ENCODE measurements around the gene SAA4. TPM values are rescaled to one million over a fixed set of nuclear protein-coding genes. Genes with fewer than 3 reads are reported as not detected.
A peak's percentile ranks its signal among the peaks of the same experiment; 100 is the strongest.

The SAA4 gene
- total and polyA plus RNA-seq, 2 of the 8 experiments (the other 6 are each of a cell fraction or from before 2014, with no cell fraction given), result not detected

DNA sequence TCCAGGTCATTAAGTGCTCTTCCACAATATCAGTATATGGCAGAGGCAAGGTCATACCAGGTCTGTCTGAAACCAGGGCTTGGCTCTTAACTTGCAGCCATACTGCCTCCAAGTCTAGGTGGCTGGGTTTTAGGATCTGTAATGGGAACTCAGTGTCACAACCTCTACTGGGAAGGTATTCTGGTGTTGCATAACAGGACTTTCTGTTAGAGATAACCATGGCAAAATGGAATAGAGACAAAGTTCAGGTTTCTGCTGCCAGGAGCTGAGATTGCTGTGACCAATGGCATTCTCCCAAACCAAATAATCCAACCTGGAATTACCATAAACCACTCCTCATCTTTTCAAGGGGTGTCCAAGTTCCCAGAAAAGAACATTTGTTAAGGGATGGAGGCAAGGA is 22.7 kb upstream of the SAA4 start:
- no peaks in the 10 kb centered on the region for H3K79me2 ChIP-seq (ENCODE audit: control insufficient read depth in 1 of 2, insufficient read depth in 2 of 2, low read length in 2 of 2)
- no peak overlapping the region for H3K4ac ChIP-seq (replicated peaks; ENCODE audit: insufficient read length, low read depth, low read length)
- H3K23ac ChIP-seq (ENCODE audit: insufficient read length), result no peak overlapping the region
- H3K4me1 ChIP-seq (replicated peaks in 1 of 4; ENCODE audit: control insufficient read depth in 3 of 4, insufficient read depth in 4 of 4, low read length in 3 of 4), result no peaks in the 10 kb centered on the region
- ChIA-PET CTCF (ENCODE audit: partially characterized antibody) (interaction anchor here (0.8 to 2.2 kb wide), 3 partner anchors 13 to 18 kb away, joined by 4 to 11 read pairs (median 4); no protein-coding TSS in a partner anchor), POLR2A (ENCODE audit: partially characterized antibody) (no interaction called here)
- no peak overlapping the region for H3K56ac ChIP-seq (replicated peaks; ENCODE audit: insufficient read length, low read depth, low read length)
- H4K91ac ChIP-seq (replicated peaks; ENCODE audit: insufficient read length, low read length), result no peak overlapping the region
- H2BK15ac ChIP-seq (ENCODE audit: low read length), result no peak overlapping the region
- no peaks in the 10 kb centered on the region for H3K23me2 ChIP-seq (ENCODE audit: low read depth, low read length)
- no peaks in the 10 kb centered on the region for H3K36me3 ChIP-seq (ENCODE audit: control insufficient read depth in 2 of 4, insufficient read depth in 4 of 4, low read length in 3 of 4)
- no peak overlapping the region for H4K8ac ChIP-seq (ENCODE audit: extremely low read depth, insufficient read depth, low read length)
- no peak overlapping the region for H2BK12ac ChIP-seq (ENCODE audit: low read depth, low read length)
- no peak overlapping the region for H2BK120ac ChIP-seq (replicated peaks; ENCODE audit: low read depth, low read length)
- H4K5ac ChIP-seq (ENCODE audit: insufficient read length, low read depth, low read length), result no peak overlapping the region
- no peak overlapping the region for H3K14ac ChIP-seq (ENCODE audit: insufficient read length)
- no peaks in the 10 kb centered on the region for H3K79me1 ChIP-seq (ENCODE audit: low read depth, low read length)
- no peaks in the 10 kb centered on the region for H4K20me1 ChIP-seq (replicated peaks in 1 of 2; ENCODE audit: control insufficient read depth in 1 of 2, insufficient read depth in 2 of 2, low read length in 2 of 2)
- FAIRE-seq (no peak), DNase-seq (ENCODE audit: low read depth in 1 of 2, low spot score in 2 of 2) (no peak)
- H3K4me2 ChIP-seq (ENCODE audit: insufficient read depth in 1 of 2, low read depth in 2 of 2, low read length in 2 of 2), result no peak overlapping the region
- no peaks in the 10 kb centered on the region for H3K27me3 ChIP-seq (replicated peaks in 1 of 4; ENCODE audit: control insufficient read depth in 3 of 4, extremely low read depth in 1 of 4, insufficient read depth in 3 of 4, low read length in 3 of 4)
- H3K4me3 ChIP-seq (ENCODE audit: extremely low read depth in 1 of 4, insufficient read depth in 2 of 4, low read depth in 3 of 4, low read length in 4 of 4), result no peak overlapping the region
- H3K9ac ChIP-seq (replicated peaks in 1 of 4; ENCODE audit: extremely low read depth in 1 of 4, low read depth in 3 of 4, low read length in 3 of 4), result no peak overlapping the region
- H3K27ac ChIP-seq (ENCODE audit: low read depth, low read length), result no peak overlapping the region
- H3K18ac ChIP-seq (ENCODE audit: extremely low read depth, low read length), result no peak overlapping the region
- no peaks in the 10 kb centered on the region; a peak in 1 of 4 replicates for H3K9me3 ChIP-seq (ENCODE audit: insufficient read depth in 2 of 2, low read depth in 1 of 2, low read length in 1 of 2)
- H2BK20ac ChIP-seq (ENCODE audit: low read length), result 0 out of 2 replicates have a peak overlapping the region, but pooled peaks have one; percentile 43
- no peak overlapping the region for H2AK5ac ChIP-seq (ENCODE audit: low read depth, low read length)
- H2BK5ac ChIP-seq (ENCODE audit: low read depth, low read length), result no peak overlapping the region
- H2AFZ ChIP-seq (ENCODE audit: low read length), result no peak overlapping the region
- TF ChIP-seq SIX5 (IDR thresholded peaks at IDR 0.05; ENCODE audit: low read depth, low read length), result no peak
- TF ChIP-seq KDM5A (IDR thresholded peaks at IDR 0.05; ENCODE audit: low read length), result no peak
- TF ChIP-seq BRCA1 (IDR thresholded peaks at IDR 0.05; ENCODE audit: low read depth, low read length), result no peak
- no peak for TF ChIP-seq CEBPB (IDR thresholded peaks at IDR 0.05; ENCODE audit: low read depth, low read length)
- no peak for TF ChIP-seq POU5F1 (IDR thresholded peaks at IDR 0.05; ENCODE audit: low read depth, low read length)
- no peak for TF ChIP-seq SUZ12 (IDR thresholded peaks at IDR 0.05; ENCODE audit: low read length)
- no peak for TF ChIP-seq BACH1 (IDR thresholded peaks at IDR 0.05; ENCODE audit: low read length)
- no peak for TF ChIP-seq NANOG (IDR thresholded peaks at IDR 0.05; ENCODE audit: insufficient read depth, low read depth, low read length, poor library complexity, severe bottlenecking)
- no peak for TF ChIP-seq SIRT6 (IDR thresholded peaks at IDR 0.05; ENCODE audit: low read length)
